Fibroblast of the aortic adventitia (primary cell): ENCODE results near the gene IDI1. TPM values are rescaled to one million over a fixed set of nuclear protein-coding genes. Genes with fewer than 3 reads are reported as not detected.

Experiments
- DNase-seq: peaks from one replicate; pipeline ENCODE4 v3.0.0-alpha.2; 2010; ENCODE audit warnings: low read depth
- H3K4me3 ChIP-seq: 2 replicates; pipeline ENCODE4 v1.5.1; 2011; ENCODE audit warnings: low read depth, mild to moderate bottlenecking, control low read depth, low read length, moderate library complexity
- CTCF ChIP-seq: IDR thresholded peaks from 2 replicates; pipeline ENCODE4 v1.5.1; 2011; ENCODE audit warnings: mild to moderate bottlenecking, low read length, control low read depth, inconsistent platforms; ENCODE audit not compliant: insufficient read depth
- total RNA-seq: library from RNA; depleted of rRNA; stranded (reverse); fragments of >200 nt; gene quantifications from 2 replicates; pipeline ENCODE4 v1.2.3, GENCODE V29; 2012; ENCODE audit warnings: low replicate concordance

The IDI1 gene
- total RNA-seq, result 48.1 and 67.4 TPM in 2 replicates

- TF ChIP-seq CTCF, result no peak
- DNase-seq, result peak; percentile 99
- peak within 1 kb of the TSS; percentile 99 for H3K4me3 ChIP-seq
These were observed at the start of gene IDI1 for GRCh38 chr10:1048732-1049424. Gene IDI1, minus strand, starts transcription at chr10:1049119. Its CDS starts 116 bp downstream, at chr10:1049003.

GRCh38 chr10:1097436-1097835 lies 48.5 kb upstream of the IDI1 start:
- no peak overlapping the region for H3K4me3 ChIP-seq
- no peak for DNase-seq
- no peak for TF ChIP-seq CTCF

- TF ChIP-seq CTCF, result no peak
- no peak overlapping the region for H3K4me3 ChIP-seq
- DNase-seq, result no peak
These were observed 47.5 kb upstream of the IDI1 start for GRCh38 chr10:1096287-1096889.

- H3K4me3 ChIP-seq, result no peak overlapping the region
- no peak for TF ChIP-seq CTCF
- no peak for DNase-seq
These were observed 46.6 kb upstream of the IDI1 start for GRCh38 chr10:1095498-1095897.

GRCh38 chr10:1094112-1095057 lies 45.5 kb upstream of the IDI1 start:
- H3K4me3 ChIP-seq, result no peak overlapping the region
- TF ChIP-seq CTCF, result no peak
- DNase-seq, result no peak

- no peak overlapping the region for H3K4me3 ChIP-seq
- no peak for TF ChIP-seq CTCF
- DNase-seq, result no peak
These were observed 44.8 kb upstream of the IDI1 start for GRCh38 chr10:1093696-1094095.
